ENCODE results near the gene TXNDC11.

TXNDC11 gene

DNA sequence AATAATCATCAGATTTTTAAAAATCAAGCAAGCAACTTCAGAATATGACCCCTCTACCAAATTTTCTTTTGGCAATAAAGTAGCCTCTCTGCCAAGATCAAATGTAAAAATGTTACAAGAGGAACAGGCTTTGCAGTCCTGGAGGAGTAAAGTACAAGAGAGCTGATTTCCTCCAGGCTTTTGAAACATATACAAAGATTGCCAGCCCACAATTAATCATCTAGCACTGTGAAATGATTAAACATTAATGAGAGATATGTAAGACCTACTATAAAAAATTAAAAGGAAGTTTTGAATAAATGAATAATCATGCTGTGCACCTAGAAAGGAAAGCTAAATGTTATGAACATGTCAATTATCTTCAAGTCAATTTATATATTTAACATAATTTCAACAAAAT is 26.3 kb downstream of the TXNDC11 start:
- Histone ChIP-seq H3K9ac (ENCODE audit: low read depth, low read length) (no peak overlapping the region), H3K9me3 (replicated peaks; ENCODE audit: low read length) (no peaks in the 10 kb centered on the region), H3K4me2 (ENCODE audit: low read length) (no peak overlapping the region), H3K27me3 (ENCODE audit: control insufficient read depth, insufficient read depth, low read length) (no peaks in the 10 kb centered on the region), H3K36me3 (ENCODE audit: insufficient read depth, low read length) (peaks cover 34% of the 10 kb centered on the region), H3K4me1 (ENCODE audit: control insufficient read depth, insufficient read depth, low read length) (no peaks in the 10 kb centered on the region), H3K4me3 (ENCODE audit: low read length) (no peak overlapping the region)

DNA sequence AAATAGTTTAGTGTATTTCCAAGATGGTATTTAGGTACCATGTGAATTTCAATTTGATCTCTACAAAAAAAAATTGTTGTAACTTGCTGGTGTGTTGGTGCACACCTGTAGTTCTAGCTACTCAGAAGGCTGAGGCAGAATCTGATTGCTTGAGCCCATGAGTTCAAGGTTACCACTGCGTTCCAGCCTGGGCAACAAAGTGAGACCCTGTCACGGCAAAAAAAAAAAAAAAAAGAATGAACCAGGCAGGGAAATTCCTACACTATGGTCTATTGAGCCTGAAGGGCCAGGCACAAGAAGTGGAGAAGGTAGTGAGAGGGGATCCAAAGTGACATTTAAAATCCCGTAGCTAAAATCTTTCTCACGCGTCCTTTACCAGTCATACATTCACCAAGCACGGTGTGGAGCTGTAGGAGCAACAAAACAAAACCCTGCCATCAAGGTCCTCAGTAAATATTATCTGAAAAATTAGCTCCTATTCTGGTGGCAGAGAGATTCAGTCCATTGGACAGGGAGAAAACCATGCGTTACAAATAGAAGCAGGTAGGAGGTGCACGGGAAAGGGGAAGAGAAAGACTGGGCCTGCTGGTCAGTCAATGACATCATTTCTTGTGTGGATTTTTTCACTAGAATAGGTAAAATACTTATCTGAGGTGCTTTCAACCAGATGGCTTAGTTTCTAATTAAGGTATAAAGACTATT is 27.3 kb downstream of the TXNDC11 start:
- H3K27me3 ChIP-seq (ENCODE audit: control insufficient read depth, insufficient read depth, low read length) = no peaks in the 10 kb centered on the region
- H3K4me1 ChIP-seq (ENCODE audit: control insufficient read depth, insufficient read depth, low read length) = no peaks in the 10 kb centered on the region
- no peaks in the 10 kb centered on the region for H3K9me3 ChIP-seq (replicated peaks; ENCODE audit: low read length)
- peaks cover 29% of the 10 kb centered on the region for H3K36me3 ChIP-seq (ENCODE audit: insufficient read depth, low read length)
- H3K4me2 ChIP-seq (ENCODE audit: low read length) = no peak overlapping the region
- H3K9ac ChIP-seq (ENCODE audit: low read depth, low read length) = no peak overlapping the region
- no peak overlapping the region for H3K4me3 ChIP-seq (ENCODE audit: low read length)

DNA sequence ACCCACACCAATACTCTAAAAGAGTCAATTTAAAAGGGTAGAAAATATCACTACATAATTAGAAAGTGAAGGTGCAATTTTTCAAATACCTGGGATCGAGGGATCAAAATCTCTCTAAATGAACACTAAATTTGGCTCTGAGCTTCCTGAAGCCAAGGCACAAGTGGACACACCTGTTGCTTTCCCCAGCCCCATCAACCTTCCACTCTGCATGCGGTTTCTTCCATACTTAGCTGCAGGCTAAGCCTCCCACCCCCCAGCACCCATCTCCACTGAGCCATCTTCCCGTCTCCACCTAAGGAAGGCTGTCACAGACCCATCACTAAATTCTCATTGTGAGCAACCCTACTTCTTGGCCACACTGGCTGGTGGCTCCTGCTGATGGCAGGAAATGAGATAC is 30.5 kb downstream of the TXNDC11 start:
- Histone ChIP-seq H3K36me3 (ENCODE audit: insufficient read depth, low read length) (peaks cover 21% of the 10 kb centered on the region), H3K27me3 (ENCODE audit: control insufficient read depth, insufficient read depth, low read length) (no peaks in the 10 kb centered on the region), H3K4me1 (ENCODE audit: control insufficient read depth, insufficient read depth, low read length) (peaks cover 10% of the 10 kb centered on the region), H3K4me3 (ENCODE audit: low read length) (no peak overlapping the region), H3K9me3 (replicated peaks; ENCODE audit: low read length) (no peaks in the 10 kb centered on the region), H3K9ac (ENCODE audit: low read depth, low read length) (no peak overlapping the region), H3K4me2 (ENCODE audit: low read length) (no peak overlapping the region)

DNA sequence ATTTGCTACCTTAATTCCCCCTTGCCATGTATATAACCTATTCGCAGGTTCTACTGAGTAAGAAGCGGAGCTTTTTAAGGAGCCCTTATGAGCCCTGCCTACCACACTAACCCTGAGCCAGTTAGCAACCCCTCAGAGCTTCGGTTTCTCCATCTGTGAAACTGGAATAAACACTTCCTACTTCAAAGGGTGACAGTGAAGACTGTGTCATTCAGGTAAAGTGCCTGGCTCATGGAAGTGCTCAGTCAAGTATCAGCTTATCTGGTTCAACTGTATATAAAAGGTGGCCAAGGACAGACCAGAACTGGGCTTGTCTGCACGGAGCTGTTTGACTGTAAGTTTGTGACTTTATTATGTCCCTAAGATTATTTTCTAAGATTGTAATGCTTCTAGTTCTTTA is 31.0 kb downstream of the TXNDC11 start:
- H3K4me2 ChIP-seq (ENCODE audit: low read length) = no peak overlapping the region
- peaks cover 10% of the 10 kb centered on the region for H3K4me1 ChIP-seq (ENCODE audit: control insufficient read depth, insufficient read depth, low read length)
- H3K36me3 ChIP-seq (ENCODE audit: insufficient read depth, low read length) = peaks cover 21% of the 10 kb centered on the region
- H3K9me3 ChIP-seq (replicated peaks; ENCODE audit: low read length) = no peaks in the 10 kb centered on the region
- H3K9ac ChIP-seq (ENCODE audit: low read depth, low read length) = no peak overlapping the region
- no peak overlapping the region for H3K4me3 ChIP-seq (ENCODE audit: low read length)
- no peaks in the 10 kb centered on the region for H3K27me3 ChIP-seq (ENCODE audit: control insufficient read depth, insufficient read depth, low read length)

DNA sequence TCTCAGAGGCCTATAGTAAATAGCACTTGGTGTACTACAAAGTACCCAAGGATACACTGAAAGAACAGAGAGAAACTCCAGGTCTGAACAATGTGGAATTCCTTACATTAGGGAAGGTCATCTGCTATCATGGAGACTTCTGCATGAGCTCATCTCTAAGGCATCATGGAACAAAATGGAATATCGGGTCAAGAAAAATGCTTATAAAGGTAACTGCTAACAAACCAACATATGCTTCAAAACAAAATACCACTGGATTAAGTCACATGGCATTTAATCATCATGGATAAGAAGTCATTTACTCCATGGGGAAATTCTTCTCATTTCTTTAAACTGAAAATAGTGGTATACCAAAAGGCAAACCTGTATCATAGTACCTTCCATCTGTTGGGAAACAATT is 34.2 kb downstream of the TXNDC11 start:
- peaks cover 22% of the 10 kb centered on the region for H3K36me3 ChIP-seq (ENCODE audit: insufficient read depth, low read length)
- H3K4me1 ChIP-seq (ENCODE audit: control insufficient read depth, insufficient read depth, low read length) = peaks cover 10% of the 10 kb centered on the region
- H3K9me3 ChIP-seq (replicated peaks; ENCODE audit: low read length) = no peaks in the 10 kb centered on the region
- H3K9ac ChIP-seq (ENCODE audit: low read depth, low read length) = no peak overlapping the region
- H3K4me2 ChIP-seq (ENCODE audit: low read length) = no peak overlapping the region
- no peaks in the 10 kb centered on the region for H3K27me3 ChIP-seq (ENCODE audit: control insufficient read depth, insufficient read depth, low read length)
- H3K4me3 ChIP-seq (ENCODE audit: low read length) = no peak overlapping the region

DNA sequence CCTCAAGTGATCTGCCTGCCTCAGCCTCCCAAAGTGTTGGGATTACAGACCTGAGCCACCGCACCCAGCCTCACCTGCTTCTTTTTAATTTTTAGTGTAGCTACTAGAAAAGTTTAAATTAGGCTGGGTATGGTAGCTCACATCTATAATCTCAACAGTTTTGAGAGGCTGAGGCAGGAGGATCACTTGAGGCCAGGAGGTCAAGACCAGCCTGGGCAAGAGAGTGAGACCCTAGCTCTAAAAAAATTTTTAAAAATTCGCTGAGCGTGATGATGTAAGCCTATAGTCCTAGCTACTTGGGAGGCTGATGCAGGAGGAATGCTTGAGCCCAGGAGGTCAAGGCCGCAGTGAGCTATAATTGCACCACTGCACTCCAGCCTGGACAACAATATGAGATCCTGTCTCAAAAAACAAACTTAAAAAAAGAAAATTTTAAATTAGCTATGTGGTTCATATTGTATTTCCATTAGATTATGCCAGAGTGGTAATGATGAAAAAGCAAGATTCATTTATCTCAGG is 34.9 kb downstream of the TXNDC11 start:
- peaks cover 10% of the 10 kb centered on the region for H3K4me1 ChIP-seq (ENCODE audit: control insufficient read depth, insufficient read depth, low read length)

DNA sequence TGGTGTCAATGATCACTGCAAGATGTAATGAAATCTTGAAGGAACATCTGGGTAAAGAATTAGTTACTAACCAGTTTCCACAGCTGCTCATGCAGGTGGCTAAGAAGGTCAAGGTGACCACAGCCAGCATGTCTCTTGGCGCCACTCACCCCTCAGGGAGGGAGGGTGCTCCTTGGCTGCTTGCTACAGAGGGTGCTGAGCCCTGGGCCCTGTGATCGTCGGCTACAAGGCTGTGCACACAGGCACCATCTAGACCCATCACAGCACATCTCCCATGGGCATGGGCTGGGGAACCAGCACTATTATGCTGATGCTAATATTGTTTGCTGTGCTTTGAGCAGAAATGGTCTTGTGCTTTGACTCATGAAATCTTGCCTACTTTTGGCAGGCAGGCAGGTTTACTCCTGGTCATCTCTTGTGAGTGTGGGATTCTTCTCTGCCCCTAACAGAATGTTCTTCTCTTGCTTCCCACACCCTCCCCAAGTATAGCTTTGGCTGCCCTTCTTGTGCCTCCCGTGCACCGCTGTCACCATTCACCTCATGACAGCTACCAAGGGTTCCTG is 36.4 kb downstream of the TXNDC11 start:
- Histone ChIP-seq H3K9me3 (replicated peaks; ENCODE audit: low read length) (no peaks in the 10 kb centered on the region), H3K36me3 (ENCODE audit: insufficient read depth, low read length) (peaks cover 20% of the 10 kb centered on the region), H3K9ac (ENCODE audit: low read depth, low read length) (no peak overlapping the region), H3K4me2 (ENCODE audit: low read length) (no peak overlapping the region), H3K4me1 (ENCODE audit: control insufficient read depth, insufficient read depth, low read length) (peaks cover 10% of the 10 kb centered on the region), H3K27me3 (ENCODE audit: control insufficient read depth, insufficient read depth, low read length) (no peaks in the 10 kb centered on the region), H3K4me3 (ENCODE audit: low read length) (no peak overlapping the region)

More for the DNA sequence above, 34.9 kb downstream of the TXNDC11 start:
- H3K36me3 ChIP-seq (ENCODE audit: insufficient read depth, low read length) = peaks cover 24% of the 10 kb centered on the region
- H3K9ac ChIP-seq (ENCODE audit: low read depth, low read length) = no peak overlapping the region
- no peak overlapping the region for H3K4me3 ChIP-seq (ENCODE audit: low read length)
- no peak overlapping the region for H3K4me2 ChIP-seq (ENCODE audit: low read length)
- H3K9me3 ChIP-seq (replicated peaks; ENCODE audit: low read length) = no peaks in the 10 kb centered on the region
- H3K27me3 ChIP-seq (ENCODE audit: control insufficient read depth, insufficient read depth, low read length) = no peaks in the 10 kb centered on the region

DNA sequence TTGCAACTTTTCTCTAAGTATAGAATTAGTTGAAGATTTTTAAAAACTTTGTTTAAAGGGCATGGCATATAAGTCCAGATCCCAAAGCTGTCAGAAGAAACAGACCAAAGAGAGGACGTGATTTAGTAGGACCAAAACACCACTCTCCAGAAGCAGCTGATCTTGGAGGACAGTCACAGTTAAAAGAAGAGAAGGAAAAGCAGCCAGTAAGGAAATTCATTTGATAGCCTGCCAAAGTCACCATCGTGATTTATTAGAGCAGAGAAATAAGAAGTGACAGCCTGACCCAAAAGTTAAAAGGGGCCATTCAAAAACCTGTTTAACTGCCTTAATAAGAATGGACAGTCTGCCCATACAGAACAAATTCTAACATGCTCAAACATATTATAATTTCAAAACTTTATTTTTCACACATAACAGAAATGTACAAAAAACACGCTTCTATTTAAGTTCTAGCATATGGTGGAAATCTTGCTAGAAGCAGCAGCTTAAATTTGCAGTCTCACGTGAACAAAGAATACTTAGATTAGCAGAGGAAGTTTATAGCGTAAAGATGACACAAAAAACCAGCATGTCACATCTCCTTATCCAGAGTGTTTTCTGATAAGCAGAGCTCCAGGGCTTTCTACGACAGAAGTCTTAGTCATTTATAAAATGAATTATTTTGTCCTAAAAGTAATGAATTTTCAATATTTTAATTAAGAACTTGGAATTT is 37.2 kb downstream of the TXNDC11 start:
- no peaks in the 10 kb centered on the region for H3K9me3 ChIP-seq (replicated peaks; ENCODE audit: low read length)
- no peak overlapping the region for H3K4me3 ChIP-seq (ENCODE audit: low read length)
- peaks cover 25% of the 10 kb centered on the region for H3K36me3 ChIP-seq (ENCODE audit: insufficient read depth, low read length)
- H3K4me1 ChIP-seq (ENCODE audit: control insufficient read depth, insufficient read depth, low read length) = peaks cover 10% of the 10 kb centered on the region
- H3K9ac ChIP-seq (ENCODE audit: low read depth, low read length) = no peak overlapping the region
- no peaks in the 10 kb centered on the region for H3K27me3 ChIP-seq (ENCODE audit: control insufficient read depth, insufficient read depth, low read length)
- no peak overlapping the region for H3K4me2 ChIP-seq (ENCODE audit: low read length)

DNA sequence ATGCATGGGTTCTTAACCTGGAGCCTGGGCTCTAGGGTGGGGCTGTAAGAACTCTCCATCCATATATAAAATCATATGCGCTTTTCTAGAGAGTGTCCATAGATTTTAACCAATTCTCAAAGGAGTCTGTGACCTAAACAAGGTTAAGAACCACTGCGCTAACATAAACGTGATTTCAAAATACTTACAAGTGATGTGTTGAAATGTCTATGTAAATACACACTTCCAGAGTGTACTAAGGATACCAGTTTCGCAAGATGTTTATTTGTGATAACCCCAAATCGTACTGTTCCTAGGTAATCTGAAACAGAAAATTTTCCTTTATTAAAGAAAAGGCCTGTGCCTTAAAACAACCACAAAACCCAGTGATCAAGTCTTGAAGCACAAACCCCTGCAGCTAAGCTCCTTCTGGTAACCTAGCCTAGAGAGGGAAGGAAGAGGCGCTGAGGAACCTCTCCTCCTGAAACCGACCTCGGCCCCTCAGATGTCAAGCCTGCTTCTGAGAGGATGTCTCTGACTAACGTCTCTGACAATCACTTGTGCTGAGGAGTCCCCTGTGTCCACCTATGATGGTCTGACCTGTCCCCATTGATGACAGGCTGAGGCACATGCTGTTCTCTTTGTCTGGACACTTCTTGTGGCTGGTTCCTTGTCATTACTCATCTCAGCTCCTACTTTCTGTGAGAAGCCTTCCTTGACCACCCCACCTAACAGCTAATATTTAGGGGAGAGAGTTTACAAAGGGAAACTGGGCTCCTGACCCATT is 42.2 kb downstream of the TXNDC11 start:
- no peak overlapping the region for H3K4me2 ChIP-seq (ENCODE audit: low read length)
- H3K9me3 ChIP-seq (replicated peaks; ENCODE audit: low read length) = no peaks in the 10 kb centered on the region
- no peaks in the 10 kb centered on the region for H3K4me1 ChIP-seq (ENCODE audit: control insufficient read depth, insufficient read depth, low read length)
- H3K9ac ChIP-seq (ENCODE audit: low read depth, low read length) = no peak overlapping the region
- no peaks in the 10 kb centered on the region for H3K27me3 ChIP-seq (ENCODE audit: control insufficient read depth, insufficient read depth, low read length)
- H3K4me3 ChIP-seq (ENCODE audit: low read length) = no peak overlapping the region
- peaks cover 59% of the 10 kb centered on the region for H3K36me3 ChIP-seq (ENCODE audit: insufficient read depth, low read length)

DNA sequence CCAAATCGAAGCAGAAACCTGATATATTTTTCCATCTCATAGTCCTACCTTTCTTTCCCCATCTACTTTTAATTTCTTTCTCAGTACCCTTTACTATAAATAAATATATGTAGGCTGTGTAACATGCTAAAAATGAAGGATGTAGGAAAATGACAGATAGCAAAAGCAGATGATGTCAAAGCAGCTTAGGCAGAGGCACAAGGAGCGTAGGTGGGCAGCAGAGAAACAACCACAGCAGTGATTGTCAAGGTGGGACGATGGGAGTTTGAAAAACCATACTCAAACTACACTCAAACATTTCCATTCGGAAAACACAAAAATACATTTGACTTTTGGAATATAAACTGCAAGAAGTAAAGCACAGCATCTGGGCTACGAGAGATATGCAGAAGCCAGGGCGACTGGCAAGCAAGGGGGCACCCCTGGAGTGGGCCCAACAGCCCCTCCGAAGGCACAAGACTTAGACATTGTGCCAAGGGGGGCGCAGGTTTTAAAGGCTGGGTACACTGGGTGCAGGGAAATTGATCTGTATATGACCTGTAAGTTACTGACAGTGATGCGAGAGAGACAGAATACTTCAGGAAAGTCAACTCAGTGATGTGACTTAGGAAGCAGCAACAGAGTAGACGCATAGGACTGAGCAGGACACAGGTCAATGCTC is 43.3 kb downstream of the TXNDC11 start:
- H3K4me1 ChIP-seq (ENCODE audit: control insufficient read depth, insufficient read depth, low read length) = no peaks in the 10 kb centered on the region
- peaks cover 64% of the 10 kb centered on the region for H3K36me3 ChIP-seq (ENCODE audit: insufficient read depth, low read length)
- H3K27me3 ChIP-seq (ENCODE audit: control insufficient read depth, insufficient read depth, low read length) = no peaks in the 10 kb centered on the region
- H3K9me3 ChIP-seq (replicated peaks; ENCODE audit: low read length) = no peaks in the 10 kb centered on the region
- no peak overlapping the region for H3K4me2 ChIP-seq (ENCODE audit: low read length)
- H3K9ac ChIP-seq (ENCODE audit: low read depth, low read length) = no peak overlapping the region
- no peak overlapping the region for H3K4me3 ChIP-seq (ENCODE audit: low read length)

DNA sequence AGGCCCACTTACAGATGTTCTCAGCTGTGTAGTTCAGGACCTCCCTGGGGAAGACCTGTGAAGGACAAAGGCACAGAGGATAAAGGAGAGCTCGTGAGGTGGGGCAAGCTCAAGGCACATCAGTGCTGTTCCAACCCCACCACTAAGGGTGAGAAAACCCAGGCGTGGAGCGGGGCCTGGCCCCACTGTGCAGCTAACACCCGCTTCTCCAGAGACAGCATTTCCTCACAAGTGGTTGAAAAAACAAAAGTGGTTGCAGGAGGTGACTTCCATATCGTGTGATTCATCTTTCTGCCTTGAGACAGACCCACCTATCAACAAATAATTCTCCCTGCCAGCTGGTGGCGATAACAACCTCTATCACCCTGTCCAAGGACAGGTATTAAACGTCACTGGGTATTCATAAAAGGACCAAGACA is 44.4 kb downstream of the TXNDC11 start:
- H3K4me1 ChIP-seq (ENCODE audit: control insufficient read depth, insufficient read depth, low read length) = no peaks in the 10 kb centered on the region
- no peak overlapping the region for H3K4me3 ChIP-seq (ENCODE audit: low read length)
- no peaks in the 10 kb centered on the region for H3K9me3 ChIP-seq (replicated peaks; ENCODE audit: low read length)
- H3K36me3 ChIP-seq (ENCODE audit: insufficient read depth, low read length) = peaks cover 64% of the 10 kb centered on the region
- no peak overlapping the region for H3K9ac ChIP-seq (ENCODE audit: low read depth, low read length)
- H3K4me2 ChIP-seq (ENCODE audit: low read length) = no peak overlapping the region
- H3K27me3 ChIP-seq (ENCODE audit: control insufficient read depth, insufficient read depth, low read length) = no peaks in the 10 kb centered on the region
